NCI-H2081 (cell line): ENCODE results near the gene AGAP5.
A peak's percentile ranks its signal among the peaks of the same experiment; 100 is the strongest.
"Not testable (repeated sequence)": the region's sequence is repeated elsewhere in the genome, so short reads cannot be mapped to it uniquely, and the experiment has no call there.

ENCODE experiments used
- DNase-seq, 2 experiments: peaks; one replicate each; lab custom pipeline; 2025; lab: John Stamatoyannopoulos, UW

Gene AGAP5

GRCh38 chr10:73697675-73698159, at the start of gene AGAP5:
AGAP5 (minus strand) TSS chr10:73698109; CDS start chr10:73697755, 354 bp downstream.
- DNase-seq, result not testable (repeated sequence)

DNA sequence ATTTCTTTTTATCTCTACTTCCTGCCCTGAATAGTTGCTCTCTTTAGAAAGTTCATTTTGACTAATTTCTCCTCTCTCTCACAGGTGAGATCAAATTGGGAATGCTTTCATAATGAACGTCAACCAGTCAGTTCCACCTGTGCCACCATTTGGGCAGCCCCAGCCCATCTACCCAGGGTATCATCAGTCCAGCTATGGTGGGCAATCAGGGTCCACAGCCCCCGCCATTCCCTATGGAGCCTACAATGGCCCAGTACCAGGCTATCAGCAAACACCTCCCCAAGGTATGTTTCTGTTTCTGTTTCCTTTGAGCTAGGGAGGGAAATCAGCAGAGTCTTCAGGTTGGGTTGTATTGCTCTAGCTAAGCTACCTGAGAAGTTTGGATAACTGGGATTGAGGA, 48.8 kb upstream of the AGAP5 start:
- no peak for DNase-seq

GRCh38 chr10:73744664-73744975, 46.7 kb upstream of the AGAP5 start:
- DNase-seq, result no peak

- DNase-seq, result peak; percentile 91 to 93
Measured at GRCh38 chr10:73743905-73744663, 46.2 kb upstream of the AGAP5 start, which contains the start of gene SEC24C. SEC24C (plus strand) TSS chr10:73744372; CDS start chr10:73746833, 2,461 bp downstream.

DNA sequence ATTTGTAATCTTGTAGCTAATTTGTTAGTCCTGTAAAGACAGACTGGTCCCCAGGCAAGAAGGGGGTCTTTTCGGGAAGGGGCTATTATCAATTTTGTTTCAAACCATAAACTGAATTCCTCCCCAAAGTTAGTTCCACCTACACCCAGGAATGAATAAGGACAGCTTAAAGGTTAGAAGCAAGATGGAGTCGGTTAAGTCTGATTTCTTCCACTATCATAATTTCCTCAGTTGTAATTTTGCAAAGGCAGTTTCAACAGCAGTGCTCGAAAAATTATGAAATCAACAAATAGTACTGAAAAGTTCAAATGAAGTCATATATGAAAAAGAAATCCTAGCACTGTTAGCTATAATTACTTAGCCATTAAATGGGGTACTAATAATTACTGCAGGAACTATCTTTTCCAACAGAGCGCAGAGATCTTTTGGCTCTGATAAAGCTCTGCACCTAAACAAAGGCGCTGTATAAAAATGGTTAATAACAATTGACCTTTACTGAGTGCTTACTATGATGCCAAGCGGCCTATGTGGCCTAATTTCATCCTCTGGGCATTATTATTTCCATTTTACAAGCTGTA, 45.5 kb upstream of the AGAP5 start:
- no peak for DNase-seq

GRCh38 chr10:73742454-73742734, 44.5 kb upstream of the AGAP5 start:
- no peak for DNase-seq

DNA sequence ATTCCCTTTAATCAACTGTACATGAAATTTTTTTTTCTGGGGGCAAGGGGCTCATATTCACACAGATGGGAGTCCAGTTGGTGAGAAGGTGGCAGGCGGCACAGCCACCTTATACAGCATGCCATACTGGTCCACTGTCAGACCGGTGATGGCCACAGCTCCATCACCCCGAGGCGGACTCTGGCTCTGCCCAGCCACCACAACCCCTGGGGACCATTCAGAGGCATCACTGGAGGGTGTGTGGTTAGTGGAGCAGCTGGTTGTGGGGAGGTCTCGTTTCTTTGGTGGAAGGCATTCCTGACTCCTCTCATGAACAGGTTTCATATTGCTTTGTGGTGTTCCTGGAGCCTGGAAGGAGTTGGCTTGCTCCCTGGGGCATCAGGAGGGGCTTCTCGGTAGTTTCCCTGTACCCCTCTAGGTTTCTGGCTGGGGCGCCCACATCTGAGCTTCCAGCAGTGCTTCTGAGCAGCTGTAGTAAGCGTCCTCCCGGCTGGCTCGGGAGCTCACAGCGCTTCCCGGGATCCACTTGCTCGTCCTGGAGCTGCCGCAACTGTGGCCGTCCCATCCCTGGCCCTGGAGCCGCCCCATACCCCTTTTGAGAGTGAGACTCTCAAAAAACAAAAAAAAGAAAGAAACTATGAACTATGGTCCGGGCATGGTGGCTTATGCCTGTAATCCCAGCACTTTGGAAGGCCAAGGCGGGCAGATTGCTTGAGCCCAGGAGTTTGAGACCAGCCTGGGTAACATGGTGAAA, 42.8 kb upstream of the AGAP5 start:
- DNase-seq, result not testable (repeated sequence)

DNA sequence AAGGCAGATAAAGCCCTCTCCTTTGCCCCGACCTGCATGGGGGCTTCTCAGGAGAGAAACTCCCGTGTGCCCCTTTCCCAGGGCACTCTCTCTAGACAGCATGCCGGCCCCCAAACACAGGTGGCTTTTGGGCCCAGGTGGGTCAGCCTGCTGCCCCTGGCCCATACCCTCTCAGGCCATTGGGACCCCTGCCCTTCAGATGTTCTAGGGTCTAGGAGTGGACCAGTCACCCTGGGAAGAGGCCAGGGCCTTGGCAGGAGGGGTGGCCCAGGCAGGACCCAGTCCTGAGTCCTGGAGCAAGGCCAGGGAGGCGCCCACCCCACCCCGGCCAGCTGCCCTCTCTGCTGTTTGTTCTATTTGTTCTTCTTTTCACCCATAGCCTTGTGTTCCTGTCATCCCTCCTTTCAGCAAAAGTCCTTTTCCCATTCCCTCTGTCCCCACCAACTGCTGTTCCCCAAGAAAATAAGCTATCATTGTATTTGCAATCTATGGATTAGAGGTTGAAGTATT, 36.9 kb upstream of the AGAP5 start:
- DNase-seq, result no peak

DNA sequence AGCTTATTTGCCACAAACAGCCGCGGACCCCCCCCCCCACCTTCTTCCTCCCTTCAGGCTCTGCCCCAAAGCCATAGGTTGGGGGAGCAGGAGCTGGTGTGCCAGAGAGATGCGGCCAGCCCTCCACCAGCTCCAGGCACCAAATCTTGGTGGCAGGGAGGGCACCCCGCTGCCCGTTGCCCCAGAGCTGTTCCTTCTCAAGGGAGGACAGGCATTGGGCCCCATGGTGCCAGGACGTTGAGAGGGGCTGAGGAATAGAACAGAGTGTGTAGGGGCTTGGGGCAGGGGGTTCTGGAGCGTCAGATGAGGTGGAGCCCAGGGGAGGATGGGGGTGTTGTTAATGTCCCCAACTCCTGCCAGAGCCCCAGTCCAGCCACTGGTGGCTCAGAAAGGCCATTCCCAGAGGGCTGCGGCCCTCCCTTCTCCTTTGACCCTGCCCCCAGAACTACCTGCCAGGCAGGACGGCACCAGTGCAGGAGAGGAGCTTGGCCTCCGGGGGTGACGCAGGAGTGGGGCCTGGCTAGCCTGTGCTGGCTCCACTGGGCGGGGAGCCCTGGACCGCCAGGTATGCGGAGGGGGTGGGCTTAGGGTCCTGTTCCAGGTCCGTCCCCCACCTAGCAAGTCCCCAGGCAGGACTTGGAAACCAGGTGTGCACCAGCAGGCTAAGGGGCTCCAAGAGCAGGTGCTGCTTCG, 36.3 kb upstream of the AGAP5 start:
- DNase-seq, result no peak

- no peak for DNase-seq
Measured at GRCh38 chr10:73732931-73733623, 35.2 kb upstream of the AGAP5 start.

- no peak for DNase-seq
Measured at GRCh38 chr10:73732426-73732825, 34.5 kb upstream of the AGAP5 start.

DNA sequence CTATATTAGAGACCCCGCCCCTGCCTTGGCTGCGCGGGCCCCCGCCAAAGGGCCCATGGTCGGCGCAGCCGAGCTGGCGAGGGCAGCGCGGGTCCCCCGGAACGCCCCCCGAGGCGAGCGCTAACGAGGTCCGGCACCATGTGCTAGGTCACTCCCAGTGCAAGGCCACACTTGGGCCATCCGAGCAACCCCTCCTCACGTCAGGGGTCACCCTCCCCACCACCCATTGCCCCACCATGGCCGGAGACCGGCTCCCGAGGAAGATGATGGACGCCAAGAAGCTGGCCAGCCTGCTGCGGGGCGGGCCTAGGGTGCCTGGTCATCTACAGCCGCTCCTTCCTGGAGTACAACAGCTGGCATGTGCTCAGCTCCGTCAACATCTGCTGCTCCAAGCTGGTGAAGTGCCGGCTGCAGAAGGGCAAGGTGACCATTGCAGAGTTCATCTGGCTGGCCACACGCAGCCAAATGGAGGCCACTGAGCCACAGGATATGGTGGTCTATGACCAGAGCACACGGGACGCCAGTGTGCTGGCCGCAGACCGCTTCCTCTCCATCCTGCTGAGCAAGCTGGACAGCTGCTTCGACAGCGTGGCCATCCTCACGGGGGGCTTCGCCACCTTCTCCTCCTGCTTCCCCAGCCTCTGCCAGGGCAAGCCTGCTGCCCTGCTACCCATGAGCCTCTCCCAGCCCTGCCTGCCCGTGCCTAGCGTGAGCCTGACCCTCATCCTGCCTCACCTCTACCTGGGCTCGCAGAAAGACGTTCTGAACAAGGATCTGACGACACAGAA, 33.9 kb upstream of the AGAP5 start:
- no peak for DNase-seq

DNA sequence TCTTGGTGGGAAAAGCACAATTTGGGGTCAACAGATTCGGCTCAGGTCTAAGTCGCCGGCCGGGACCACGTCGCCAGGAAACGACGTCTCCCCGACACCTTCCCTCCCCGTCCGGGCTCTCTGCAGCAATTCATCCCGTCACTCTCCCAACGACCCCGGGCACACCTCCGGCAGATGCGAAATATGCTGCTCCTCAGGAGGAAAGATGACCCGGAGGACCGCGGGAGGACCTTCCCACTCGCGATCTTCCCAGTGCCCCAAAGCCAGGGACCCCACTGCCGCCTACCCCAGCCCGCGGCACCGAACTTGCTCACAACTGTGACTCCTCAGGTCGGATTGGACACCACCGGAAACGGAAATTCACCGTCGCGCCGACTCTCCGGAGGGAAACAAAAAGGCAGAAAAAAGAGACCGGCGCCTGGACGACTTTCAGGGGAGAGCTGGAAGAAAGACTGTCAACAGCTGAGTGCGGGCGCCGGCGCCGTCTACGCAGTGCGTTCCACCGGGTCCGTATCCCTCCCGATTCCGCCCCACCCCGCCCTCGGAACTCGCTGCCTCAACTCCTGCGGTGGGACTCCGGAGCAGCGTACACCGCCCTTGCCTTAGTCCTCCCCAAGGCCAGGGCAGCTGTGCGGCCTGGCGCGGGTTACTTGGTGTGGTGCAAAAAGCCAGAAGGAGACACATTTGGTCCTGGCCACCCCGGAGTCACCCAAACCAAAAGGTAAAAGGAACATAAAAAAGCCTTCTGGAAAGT, 32.4 kb upstream of the AGAP5 start:
- DNase-seq, result peak; percentile 81 to 88

- DNase-seq, result not testable (repeated sequence)
Measured at GRCh38 chr10:73729781-73730152, 31.9 kb upstream of the AGAP5 start.

GRCh38 chr10:73723516-73723915, 25.6 kb upstream of the AGAP5 start:
- no peak for DNase-seq

DNA sequence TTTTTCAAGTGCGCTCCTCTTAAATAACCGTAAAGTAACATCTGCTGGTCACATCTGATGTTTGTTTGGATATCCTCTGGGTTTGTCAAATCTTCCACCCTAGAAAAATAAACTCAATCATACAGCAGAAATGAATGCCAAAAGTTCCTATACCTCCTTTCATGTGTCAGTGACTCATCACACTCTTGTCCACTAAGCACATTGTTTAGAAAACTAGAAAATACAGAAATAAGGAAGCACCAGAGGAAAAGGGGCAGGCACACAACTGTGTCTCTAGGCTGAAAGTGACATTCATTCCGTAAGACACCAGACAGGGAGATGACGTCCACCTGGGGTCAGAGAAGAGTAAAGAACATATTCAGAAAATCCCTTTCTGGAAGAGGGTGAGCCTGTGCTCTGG, 22.7 kb upstream of the AGAP5 start:
- DNase-seq, result not testable (repeated sequence)

- DNase-seq, result no peak
Measured at GRCh38 chr10:73717556-73717955, 19.6 kb upstream of the AGAP5 start.

- DNase-seq, result no peak
Measured at GRCh38 chr10:73716251-73716650, 18.3 kb upstream of the AGAP5 start.

GRCh38 chr10:73715179-73716156, 17.6 kb upstream of the AGAP5 start:
- DNase-seq, result not testable (repeated sequence)
